Measurements from ENCODE around the gene PTPRN2.

PTPRN2 gene

DNA sequence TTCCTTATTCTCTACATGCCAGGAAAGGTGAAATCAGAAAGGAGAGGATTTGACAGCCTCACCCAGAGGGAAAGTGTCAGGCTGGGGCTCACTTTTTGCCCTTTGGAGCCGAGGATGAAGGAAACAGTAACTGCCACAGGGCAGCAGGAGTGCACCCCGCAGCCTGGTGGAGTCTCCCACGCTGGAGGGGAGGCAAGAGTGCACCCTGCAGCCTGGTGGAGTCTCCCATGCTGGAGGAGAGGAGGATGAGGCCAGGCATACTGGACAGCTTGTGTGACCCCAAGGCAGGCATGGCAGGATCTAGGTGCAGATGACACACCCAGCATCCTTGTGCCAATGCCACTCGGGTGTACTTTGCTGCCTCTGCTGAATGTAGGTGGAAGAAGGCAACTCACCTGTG, 766.8 kb downstream of the PTPRN2 start:
- Mint-ChIP-seq H3K27ac (no peak overlapping the region), H3K4me1 (peaks cover 10% of the 10 kb centered on the region), H3K4me3 (no peak overlapping the region), H3K36me3 (no peaks in the 10 kb centered on the region), H3K9me3 (peaks cover 6% of the 10 kb centered on the region), H3K27me3 (no peaks in the 10 kb centered on the region)
- CTCF ChIA-PET: no interaction called here
- no peak for DNase-seq

DNA sequence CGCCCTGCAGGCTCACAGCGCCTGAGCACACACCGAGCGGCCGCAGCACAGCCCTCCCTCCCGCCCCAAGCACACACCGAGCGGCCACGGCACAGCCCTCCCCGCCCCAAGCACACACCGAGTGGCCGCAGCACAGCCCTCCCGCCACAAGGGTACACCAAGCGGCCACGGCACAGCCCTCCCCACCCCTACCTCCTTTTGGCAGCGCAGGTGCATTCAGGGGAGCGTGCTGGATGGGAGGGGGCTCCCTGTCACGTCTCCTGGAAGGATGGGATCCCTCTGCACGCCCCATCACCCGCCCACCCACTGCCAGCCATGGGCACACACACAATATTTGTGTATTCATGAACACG, 768.2 kb downstream of the PTPRN2 start:
- DNase-seq: no peak
- no peak overlapping the region for H3K27ac Mint-ChIP-seq
- H3K36me3 Mint-ChIP-seq: no peaks in the 10 kb centered on the region
- peaks cover 6% of the 10 kb centered on the region for H3K9me3 Mint-ChIP-seq
- CTCF ChIA-PET: no interaction called here
- H3K27me3 Mint-ChIP-seq: no peaks in the 10 kb centered on the region
- H3K4me1 Mint-ChIP-seq: peaks cover 4% of the 10 kb centered on the region
- no peak overlapping the region for H3K4me3 Mint-ChIP-seq

DNA sequence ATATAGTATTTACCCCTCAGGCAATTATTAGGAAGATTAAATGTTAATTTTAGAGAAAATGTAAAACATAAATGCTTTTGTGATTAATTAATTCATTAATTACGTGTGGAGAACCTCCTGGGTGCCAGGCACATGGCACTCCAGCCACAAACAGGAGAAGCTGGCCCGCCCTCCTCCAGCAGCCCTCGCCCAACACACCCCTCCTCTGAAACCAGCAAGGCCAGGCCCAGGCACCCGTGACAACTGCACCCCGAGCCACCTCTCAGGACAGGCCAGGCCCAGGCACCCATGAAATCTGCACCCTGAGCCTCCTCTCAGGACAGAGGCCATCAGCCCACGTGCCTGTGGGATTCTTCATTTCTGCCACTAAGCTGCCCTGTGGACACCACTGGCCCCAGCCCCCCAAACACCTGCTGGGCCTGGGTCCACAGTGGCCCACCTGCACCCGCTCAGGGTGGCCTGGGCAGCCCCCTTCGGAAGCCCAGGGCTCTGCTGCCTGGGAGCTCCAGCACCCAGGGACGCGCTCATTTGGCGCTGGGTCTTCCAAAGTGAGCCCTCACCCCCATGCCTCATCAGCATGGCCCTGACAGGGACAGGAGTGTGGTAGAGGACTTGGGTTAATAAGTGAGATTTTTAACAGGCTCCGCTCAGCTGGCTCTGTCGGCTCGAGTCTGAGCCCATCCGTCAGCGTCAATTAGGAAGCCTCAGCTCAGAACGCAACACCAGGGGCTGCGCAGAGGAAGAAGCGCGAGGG, 768.7 kb downstream of the PTPRN2 start:
- H3K27me3 Mint-ChIP-seq: no peaks in the 10 kb centered on the region
- CTCF ChIA-PET: no interaction called here
- H3K36me3 Mint-ChIP-seq: no peaks in the 10 kb centered on the region
- no peak overlapping the region for H3K27ac Mint-ChIP-seq
- H3K4me1 Mint-ChIP-seq: peaks cover 4% of the 10 kb centered on the region
- DNase-seq: no peak
- no peak overlapping the region for H3K4me3 Mint-ChIP-seq
- H3K9me3 Mint-ChIP-seq: peaks cover 6% of the 10 kb centered on the region

DNA sequence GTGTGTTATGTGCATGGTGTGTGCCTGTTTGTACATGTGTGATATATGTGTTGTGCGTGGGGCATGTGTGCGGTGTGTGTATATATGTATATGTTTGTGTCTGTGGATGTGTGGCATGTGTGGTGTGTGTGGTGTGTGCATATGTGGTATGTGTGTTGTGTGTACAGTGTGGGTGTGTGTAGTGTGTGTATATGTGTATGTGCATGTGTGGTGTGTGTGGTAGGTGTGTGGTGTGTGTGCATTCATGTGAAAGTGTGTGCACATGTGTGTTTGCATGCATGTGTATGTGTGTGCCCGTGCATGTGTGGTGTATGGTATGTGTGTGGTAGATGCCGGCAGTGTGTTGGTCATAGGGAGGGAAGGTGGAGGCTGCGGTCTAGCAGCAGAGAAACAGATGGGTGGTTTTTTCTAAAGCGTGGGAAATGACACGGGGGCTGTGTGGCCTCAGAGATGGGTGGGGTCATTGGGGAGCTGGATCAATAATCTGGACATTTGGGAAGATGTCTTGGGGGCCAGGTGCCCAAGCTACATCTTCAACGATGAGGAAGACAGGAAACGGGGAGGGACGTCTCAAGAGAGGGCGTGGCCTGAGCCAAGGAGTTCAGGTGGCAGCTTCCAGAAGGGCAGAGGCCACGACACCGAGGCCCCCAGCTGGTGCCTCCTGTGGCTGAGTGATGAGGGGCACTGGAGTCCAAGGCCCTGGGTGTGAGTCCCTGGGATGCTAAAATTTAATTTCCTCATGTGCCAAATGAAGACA, 769.5 kb downstream of the PTPRN2 start:
- Mint-ChIP-seq H3K36me3 (no peaks in the 10 kb centered on the region), H3K4me3 (no peak overlapping the region), H3K4me1 (peaks cover 4% of the 10 kb centered on the region), H3K27ac (no peak overlapping the region), H3K27me3 (no peaks in the 10 kb centered on the region), H3K9me3 (peaks cover 6% of the 10 kb centered on the region)
- CTCF ChIA-PET: no interaction called here
- no peak for DNase-seq

DNA sequence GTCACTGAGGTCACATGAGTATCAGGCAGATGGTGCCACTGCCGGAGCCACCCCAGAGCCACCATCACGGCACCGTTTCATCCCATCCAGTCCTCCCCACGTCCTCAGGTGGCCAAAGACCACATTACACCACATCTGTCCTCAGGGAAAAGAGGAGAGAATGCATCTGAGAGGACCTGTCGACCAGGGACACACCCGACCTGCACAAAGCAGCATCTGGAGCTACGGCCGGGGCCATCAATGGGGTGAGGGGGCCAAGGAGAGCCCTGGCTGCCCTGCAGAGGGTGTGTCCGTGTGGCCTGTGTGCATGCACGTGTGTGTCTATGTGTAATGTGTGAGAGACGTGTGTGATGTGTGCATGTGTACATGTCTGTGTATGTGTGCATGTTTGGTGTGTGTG, 770.2 kb downstream of the PTPRN2 start:
- CTCF ChIA-PET: no interaction called here
- H3K27me3 Mint-ChIP-seq: no peaks in the 10 kb centered on the region
- no peak overlapping the region for H3K27ac Mint-ChIP-seq
- peaks cover 4% of the 10 kb centered on the region for H3K4me1 Mint-ChIP-seq
- H3K9me3 Mint-ChIP-seq: peaks cover 6% of the 10 kb centered on the region
- no peak for DNase-seq
- no peaks in the 10 kb centered on the region for H3K36me3 Mint-ChIP-seq
- H3K4me3 Mint-ChIP-seq: no peak overlapping the region

DNA sequence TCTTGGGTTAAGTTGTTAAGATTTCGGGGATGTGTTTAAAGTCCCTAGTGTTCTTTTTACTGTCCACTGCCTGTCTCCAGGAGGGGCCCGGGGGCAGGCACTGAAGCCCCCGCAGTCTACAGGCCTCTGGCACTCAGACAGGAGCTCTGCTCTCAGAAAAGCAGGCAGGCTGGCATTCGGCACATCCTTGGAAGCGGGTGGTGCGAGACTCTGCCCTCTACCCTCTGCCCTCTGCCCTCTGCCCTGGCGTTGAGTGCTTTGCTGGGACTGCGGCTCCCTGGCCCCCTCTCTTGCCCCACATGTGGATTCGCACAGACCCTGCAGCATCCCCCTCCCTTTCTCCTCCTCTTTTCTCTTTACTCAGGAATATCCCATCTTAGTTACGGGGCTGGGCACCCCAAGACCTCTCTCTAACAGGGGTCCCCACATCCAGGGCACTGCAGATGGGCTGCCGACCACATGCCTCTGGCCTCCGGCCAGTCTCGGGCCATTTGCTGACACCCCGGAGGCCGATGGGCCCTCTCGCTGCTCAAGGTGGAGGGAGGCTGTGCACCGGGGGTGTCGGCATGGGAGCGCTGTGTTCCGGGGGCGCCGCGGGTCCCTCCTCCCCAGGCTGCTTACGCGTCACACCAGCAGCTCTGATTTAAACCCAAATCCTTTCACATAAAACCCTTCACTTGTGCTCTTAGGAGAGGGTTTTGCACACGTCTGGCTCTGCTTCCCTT, 770.9 kb downstream of the PTPRN2 start:
- CTCF ChIA-PET: no interaction called here
- peaks cover 4% of the 10 kb centered on the region for H3K4me1 Mint-ChIP-seq
- no peak for DNase-seq
- no peak overlapping the region for H3K27ac Mint-ChIP-seq
- no peaks in the 10 kb centered on the region for H3K36me3 Mint-ChIP-seq
- no peak overlapping the region for H3K4me3 Mint-ChIP-seq
- H3K27me3 Mint-ChIP-seq: no peaks in the 10 kb centered on the region
- peaks cover 6% of the 10 kb centered on the region for H3K9me3 Mint-ChIP-seq

DNA sequence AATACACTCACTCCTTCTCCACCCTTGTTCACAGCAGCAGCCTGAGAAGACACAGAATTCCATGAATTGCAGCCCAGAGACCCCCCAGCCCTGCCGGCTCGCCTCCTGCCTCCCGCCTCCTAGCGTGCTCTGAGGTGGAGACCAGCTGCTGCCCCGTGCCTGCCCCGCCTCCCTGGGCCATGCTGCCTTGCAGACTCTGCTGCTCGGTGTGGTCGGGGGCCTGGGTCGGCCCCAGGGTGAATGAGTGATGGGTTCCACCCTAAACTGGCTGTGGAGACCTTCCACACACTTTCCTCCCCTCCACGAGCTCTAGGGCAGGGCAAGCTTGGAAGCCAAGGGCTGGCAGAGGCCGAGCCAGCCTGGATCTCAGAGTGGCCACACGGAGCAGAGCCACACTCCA, 771.5 kb downstream of the PTPRN2 start:
- H3K27ac Mint-ChIP-seq: no peak overlapping the region
- CTCF ChIA-PET: no interaction called here
- DNase-seq: no peak

DNA sequence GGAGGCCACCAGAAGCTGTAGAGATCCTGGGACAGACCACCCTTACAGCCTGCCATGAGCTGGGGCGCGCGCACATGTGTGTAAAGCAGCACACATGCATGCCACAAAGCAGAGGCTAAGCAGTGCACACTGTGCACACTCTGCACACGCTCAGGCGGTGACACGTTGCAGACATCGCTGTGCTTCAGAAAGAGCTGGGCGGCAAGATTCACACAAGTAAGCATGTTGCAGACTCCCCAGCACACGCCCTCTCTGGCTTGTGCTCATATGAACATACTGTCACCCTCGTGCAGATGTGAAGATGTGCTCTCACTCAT, 772.0 kb downstream of the PTPRN2 start:
- Mint-ChIP-seq H3K36me3 (no peaks in the 10 kb centered on the region), H3K27ac (no peak overlapping the region), H3K4me3 (no peak overlapping the region), H3K4me1 (peaks cover 4% of the 10 kb centered on the region), H3K9me3 (peaks cover 6% of the 10 kb centered on the region), H3K27me3 (no peaks in the 10 kb centered on the region)
- no peak for DNase-seq
- CTCF ChIA-PET: no interaction called here

More for the DNA sequence above, 771.5 kb downstream of the PTPRN2 start:
- Mint-ChIP-seq H3K9me3 (peaks cover 6% of the 10 kb centered on the region), H3K4me3 (no peak overlapping the region), H3K27me3 (no peaks in the 10 kb centered on the region), H3K4me1 (peaks cover 4% of the 10 kb centered on the region), H3K36me3 (no peaks in the 10 kb centered on the region)

DNA sequence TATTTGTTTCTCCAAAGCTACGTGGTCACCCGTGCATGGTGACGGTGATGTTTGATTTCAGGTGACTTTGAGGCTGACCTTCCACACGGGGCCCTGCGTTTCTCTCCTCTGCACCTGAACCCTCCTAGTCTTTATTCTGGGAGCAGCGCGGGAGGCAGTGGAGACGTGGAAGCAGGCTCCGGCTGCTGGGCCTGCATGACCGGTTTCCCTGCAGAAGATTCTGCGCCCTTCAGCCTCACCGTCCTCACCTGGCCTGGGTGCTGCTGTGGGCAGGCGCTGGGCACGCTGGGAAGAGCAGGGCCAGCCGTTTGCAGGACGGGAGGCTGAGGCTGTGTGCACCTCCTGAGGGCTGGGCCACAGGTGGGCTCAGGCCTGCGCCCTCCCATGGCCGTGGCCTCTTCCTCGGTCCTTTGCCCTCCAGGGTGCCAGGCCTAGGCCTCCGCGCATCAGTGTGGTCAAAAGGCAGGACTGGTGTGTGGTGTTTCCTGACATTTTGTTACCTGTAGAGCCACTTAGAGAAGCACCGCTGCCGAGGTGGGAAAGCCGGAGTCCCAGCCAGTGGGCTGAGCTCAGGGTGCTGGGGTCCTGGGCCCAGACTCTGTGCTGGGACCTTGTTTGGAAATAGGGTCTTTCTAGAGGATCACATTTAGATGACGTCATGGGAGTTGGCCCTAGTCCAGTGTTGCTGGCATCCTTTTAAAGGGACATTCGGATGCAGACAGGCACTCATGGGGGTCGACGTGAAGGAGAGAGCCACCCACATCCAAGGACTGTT, 772.5 kb downstream of the PTPRN2 start:
- Mint-ChIP-seq H3K27ac (no peak overlapping the region), H3K27me3 (no peaks in the 10 kb centered on the region), H3K9me3 (peaks cover 6% of the 10 kb centered on the region), H3K4me3 (no peak overlapping the region), H3K4me1 (peaks cover 4% of the 10 kb centered on the region), H3K36me3 (no peaks in the 10 kb centered on the region)
- no peak for DNase-seq
- CTCF ChIA-PET: no interaction called here

DNA sequence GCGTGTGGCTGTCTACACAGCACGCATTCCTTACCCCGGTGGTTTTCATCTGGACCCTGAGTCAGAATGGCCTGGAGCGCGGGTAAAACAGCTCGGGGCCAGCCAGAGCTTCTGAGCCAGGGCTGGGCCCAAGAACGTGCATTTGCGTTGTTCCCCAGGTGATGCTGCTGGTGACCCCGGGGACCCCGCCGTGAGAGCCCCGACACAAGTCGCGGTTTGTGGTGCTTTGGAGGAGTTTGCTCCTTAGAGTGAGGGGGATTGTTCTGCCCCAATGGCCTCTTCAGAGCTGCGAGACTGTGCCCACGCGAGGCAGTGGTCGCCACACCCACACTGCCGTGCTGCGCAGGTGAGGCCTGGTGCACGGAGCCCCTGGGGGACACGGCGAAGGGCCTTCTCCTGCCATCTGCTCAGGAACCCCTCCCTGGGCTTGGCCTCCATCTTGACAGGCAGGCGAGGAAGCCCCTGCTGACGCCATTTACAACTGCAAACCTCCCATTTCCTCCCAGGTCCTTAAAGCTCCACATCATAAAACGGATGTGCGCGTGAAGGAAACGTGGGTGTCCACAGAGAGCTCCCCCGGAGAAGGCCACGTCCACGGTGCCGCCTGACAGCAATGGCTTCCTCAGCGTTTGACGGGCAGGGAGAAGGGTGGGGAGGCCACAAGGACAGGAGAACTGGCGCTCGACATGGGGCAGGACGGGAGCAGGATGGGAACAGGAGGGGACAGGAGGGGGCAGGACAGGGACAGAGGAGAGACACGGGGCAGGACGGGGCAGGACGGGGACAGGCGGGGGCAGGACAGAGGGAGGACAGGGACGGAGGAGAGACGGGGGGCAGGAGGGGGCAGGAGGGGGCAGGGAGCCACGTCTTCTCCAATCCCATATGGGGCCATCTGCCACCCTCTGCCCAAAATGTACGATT, 773.6 kb downstream of the PTPRN2 start:
- Mint-ChIP-seq H3K4me1 (peaks cover 4% of the 10 kb centered on the region), H3K27me3 (no peaks in the 10 kb centered on the region)

DNA sequence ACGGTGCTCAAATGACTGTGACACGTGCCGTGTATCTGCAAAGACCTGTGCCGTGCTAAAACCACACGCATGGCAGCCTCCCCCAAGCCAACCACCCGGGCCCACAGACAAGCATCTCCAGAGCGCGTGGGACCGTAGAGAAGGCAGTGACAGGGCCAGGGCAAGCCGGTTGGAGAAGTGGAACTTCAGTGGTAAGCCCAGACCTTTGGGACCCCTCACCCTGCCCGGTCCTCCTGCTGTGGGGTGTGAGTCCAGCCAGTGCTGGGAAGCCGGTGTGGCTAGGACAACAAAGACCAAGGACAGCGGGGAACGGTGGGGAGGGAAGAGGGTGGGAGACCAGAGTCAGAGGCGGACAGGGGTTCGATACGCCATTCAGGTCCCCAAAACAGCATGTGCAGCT, 774.6 kb downstream of the PTPRN2 start:
- CTCF ChIA-PET: no interaction called here
- Mint-ChIP-seq H3K27me3 (no peaks in the 10 kb centered on the region), H3K9me3 (peaks cover 7% of the 10 kb centered on the region), H3K36me3 (no peaks in the 10 kb centered on the region), H3K4me1 (peaks cover 3% of the 10 kb centered on the region), H3K4me3 (no peak overlapping the region), H3K27ac (no peak overlapping the region)
- DNase-seq: no peak

More for the DNA sequence above, 773.6 kb downstream of the PTPRN2 start:
- no peak for DNase-seq
- Mint-ChIP-seq H3K36me3 (no peaks in the 10 kb centered on the region), H3K9me3 (peaks cover 6% of the 10 kb centered on the region), H3K27ac (no peak overlapping the region), H3K4me3 (no peak overlapping the region)
- CTCF ChIA-PET: no interaction called here

DNA sequence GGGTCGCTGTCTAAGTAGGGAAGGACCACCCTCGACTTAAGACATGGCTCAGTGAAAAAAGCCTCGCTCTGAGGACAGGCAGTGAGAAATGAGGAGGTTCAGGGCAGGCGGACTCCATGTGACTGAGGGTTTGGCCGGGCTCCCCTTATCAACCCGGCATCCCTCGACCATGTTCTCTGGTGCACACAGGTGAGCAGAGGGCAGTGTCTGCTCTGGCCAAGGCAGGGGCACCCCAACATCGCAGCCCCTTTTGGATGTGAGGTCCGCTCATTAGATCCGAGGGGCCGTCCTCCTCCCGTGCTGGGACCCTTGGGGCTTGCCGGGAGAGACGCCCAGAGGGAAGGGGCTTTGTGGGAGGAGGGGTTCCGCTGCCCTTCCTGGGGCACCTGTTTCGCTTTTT, 775.7 kb downstream of the PTPRN2 start:
- H3K27ac Mint-ChIP-seq: no peak overlapping the region
- H3K4me1 Mint-ChIP-seq: no peaks in the 10 kb centered on the region
- H3K36me3 Mint-ChIP-seq: no peaks in the 10 kb centered on the region
- CTCF ChIA-PET: no interaction called here
- H3K27me3 Mint-ChIP-seq: no peaks in the 10 kb centered on the region
- no peak overlapping the region for H3K4me3 Mint-ChIP-seq
- DNase-seq: no peak
- peaks cover 3% of the 10 kb centered on the region for H3K9me3 Mint-ChIP-seq

DNA sequence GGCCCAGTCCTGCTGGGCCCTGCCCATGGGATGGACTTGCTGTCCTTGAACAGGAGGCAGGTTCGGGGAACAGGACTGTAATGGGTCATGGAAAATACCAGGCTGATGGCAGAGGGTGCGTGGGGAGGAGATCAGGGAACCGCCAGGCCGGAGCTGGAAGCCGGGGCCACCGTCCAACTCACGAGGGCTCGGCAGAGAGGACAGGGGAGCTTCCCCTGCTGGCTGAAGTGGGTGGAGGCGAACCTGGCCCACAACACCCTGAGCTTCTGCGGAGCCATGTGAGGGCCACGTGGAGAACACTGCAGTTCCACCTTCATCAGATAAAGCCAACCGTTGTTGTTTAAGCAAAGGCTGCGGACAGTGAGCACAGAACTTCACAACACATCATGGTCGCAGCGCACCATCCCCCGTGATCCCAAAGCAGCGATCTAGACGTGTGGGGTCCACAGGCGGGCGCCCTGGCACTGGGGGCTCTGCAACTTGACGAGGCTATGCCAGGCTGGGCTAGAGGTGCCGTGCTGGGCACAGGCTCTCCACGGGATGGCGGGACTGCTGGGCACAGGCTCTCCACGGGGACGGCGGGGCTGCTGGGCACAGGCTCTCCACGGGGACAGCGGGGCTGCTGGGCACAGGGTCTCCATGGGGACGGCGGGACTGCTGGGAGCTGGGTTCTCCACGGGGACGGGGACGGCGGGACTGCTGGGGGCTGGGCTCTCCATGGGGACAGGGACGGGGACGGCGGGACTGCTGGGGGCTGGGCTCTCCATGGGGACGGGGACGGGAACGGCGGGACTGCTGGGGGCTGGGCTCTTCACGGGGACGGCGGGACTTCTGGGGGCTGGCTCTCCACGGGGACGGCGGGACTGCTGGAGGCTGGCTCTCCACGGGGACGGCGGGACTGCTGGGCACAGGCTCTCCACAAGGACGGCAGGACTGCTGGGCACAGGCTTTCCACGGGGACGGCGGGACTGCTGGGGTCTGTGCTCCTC, 777.5 kb downstream of the PTPRN2 start:
- peaks cover 4% of the 10 kb centered on the region for H3K27me3 Mint-ChIP-seq
- no peak for DNase-seq
- no peak overlapping the region for H3K27ac Mint-ChIP-seq
- no peak overlapping the region for H3K4me3 Mint-ChIP-seq
- H3K4me1 Mint-ChIP-seq: no peaks in the 10 kb centered on the region
- peaks cover 3% of the 10 kb centered on the region for H3K9me3 Mint-ChIP-seq
- CTCF ChIA-PET: no interaction called here
- H3K36me3 Mint-ChIP-seq: no peaks in the 10 kb centered on the region

All from activated naive CD4-positive, alpha-beta T cell treated with anti-CD3 and anti-CD28 coated beads, Interleukin-2, amount 10 ng/mL, durations not matched to agents 7 days and 5 days (primary cell).